HepG2 (cell line): Measurements from ENCODE around the gene PIP5KL1. TPM values are rescaled to one million over a fixed set of nuclear protein-coding genes. Genes with fewer than 3 reads are reported as not detected.

Experiments
- CEBPB ChIP-seq: IDR thresholded peaks from 2 replicates; pipeline ENCODE4 v1.6.1; 2011; ENCODE audit warnings: low read depth, low read length, improper control_type of control experiment, borderline replicate concordance
- GLI4 ChIP-seq: sonication (generic); formaldehyde crosslinking; IDR thresholded peaks from 2 replicates; pipeline ENCODE4 v1.5.1; 2020; ENCODE audit warnings: missing genetic modification reagents, mild to moderate bottlenecking, moderate library complexity, borderline replicate concordance
- MIXL1 ChIP-seq: IDR thresholded peaks from 2 replicates; pipeline ENCODE4 v1.6.1; 2016
- MLLT10 ChIP-seq: sonication (generic); formaldehyde crosslinking; IDR thresholded peaks from 2 replicates; pipeline ENCODE4 v1.4.0; 2020; ENCODE audit warnings: missing genetic modification reagents
- MTA3 ChIP-seq: sonication (generic); formaldehyde crosslinking; IDR thresholded peaks from 2 replicates; pipeline ENCODE4 v1.4.0; 2020; ENCODE audit warnings: missing genetic modification reagents
- NAIF1 ChIP-seq: sonication (generic); formaldehyde crosslinking; IDR thresholded peaks from 2 replicates; pipeline ENCODE4 v1.5.0; 2020; ENCODE audit warnings: mild to moderate bottlenecking, missing genetic modification reagents, borderline replicate concordance
- REL ChIP-seq: sonication (generic); formaldehyde crosslinking; conservative IDR thresholded peaks from 2 replicates; pipeline ENCODE4 v1.8.0; 2022; ENCODE audit warnings: mild to moderate bottlenecking, missing genetic modification reagents, moderate library complexity
- SOX6 ChIP-seq, 2 experiments: fragments of 450-650 bp in 1 of 2; sonication (generic) in 1 of 2; formaldehyde crosslinking in 1 of 2; IDR thresholded peaks; 2 replicates each; pipeline versions ENCODE4 v1.4.0 to v1.6.1; 2017 to 2020; ENCODE audit warnings: antibody characterized with exemption in 1 of 2, mild to moderate bottlenecking in 1 of 2, missing genetic modification reagents in 1 of 2
- ZNF3 ChIP-seq: IDR thresholded peaks from 2 replicates; pipeline ENCODE4 v1.7.0; 2017; ENCODE audit warnings: inconsistent platforms
- ZNF333 ChIP-seq: sonication (generic); formaldehyde crosslinking; IDR thresholded peaks from 2 replicates; pipeline ENCODE4 v1.4.0; 2020; ENCODE audit warnings: mild to moderate bottlenecking, missing genetic modification reagents, borderline replicate concordance
- ZNF567 ChIP-seq: sonication (generic); formaldehyde crosslinking; IDR thresholded peaks from 2 replicates; pipeline ENCODE4 v1.8.1; 2023; ENCODE audit warnings: mild to moderate bottlenecking, missing genetic modification reagents, borderline replicate concordance
- ZNF652 ChIP-seq: IDR thresholded peaks from 2 replicates; pipeline ENCODE4 v1.6.1; 2016; ENCODE audit warnings: low read depth, borderline replicate concordance
- ZNF839 ChIP-seq: sonication (generic); formaldehyde crosslinking; IDR thresholded peaks from 2 replicates; pipeline ENCODE4 v1.4.0; 2020; ENCODE audit warnings: missing genetic modification reagents, mild to moderate bottlenecking, borderline replicate concordance
- ZZZ3 ChIP-seq: sonication (generic); formaldehyde crosslinking; IDR thresholded peaks from 2 replicates; pipeline ENCODE4 v1.4.0; 2020; ENCODE audit warnings: missing genetic modification reagents, mild to moderate bottlenecking, borderline replicate concordance
- polyA plus RNA-seq, 8 experiments: library from polyadenylated mRNA; depleted of rRNA in 3 of 8; stranded (reverse) in 7 of 8; unstranded in 1 of 8; fragments of >200 nt; fragmentation: Illumina TruSeq in 4 of 8; extraction: Trizol in 4 of 8; gene quantifications; 2 replicates each; pipeline versions ENCODE4 v1.2.1 to v1.2.3, GENCODE V29; 2011 to 2016; ENCODE audit warnings: low read depth in 4 of 8, missing spikeins in 1 of 8, mixed read lengths in 1 of 8; ENCODE audit not compliant: insufficient read depth in 1 of 8
- total RNA-seq, 5 experiments: library from RNA; depleted of rRNA; stranded (reverse); fragments of >200 nt; fragmentation: Illumina TruSeq; extraction: Trizol; gene quantifications; 2 replicates each; pipeline ENCODE4 v1.2.3, GENCODE V29; 2016; ENCODE audit warnings: low read depth in 1 of 5
- TF ChIP-seq, protein P1 (sequence below): sonication (generic); formaldehyde crosslinking; IDR thresholded peaks from 2 replicates; pipeline ENCODE4 v1.4.0; 2020; ENCODE audit warnings: low read depth, mild to moderate bottlenecking, missing genetic modification reagents
- TF ChIP-seq, protein P2 (sequence below): sonication (generic); formaldehyde crosslinking; IDR thresholded peaks from 2 replicates; pipeline ENCODE4 v1.4.0; 2020; ENCODE audit warnings: missing genetic modification reagents; ENCODE audit errors: not compliant biosample characterization
- TF ChIP-seq, protein P3 (sequence below): sonication (generic); formaldehyde crosslinking; IDR thresholded peaks from 2 replicates; pipeline ENCODE4 v1.4.0; 2020; ENCODE audit warnings: missing genetic modification reagents
- TF ChIP-seq, protein P4 (sequence below): sonication (generic); formaldehyde crosslinking; IDR thresholded peaks from 2 replicates; pipeline ENCODE4 v1.4.0; 2020; ENCODE audit warnings: mild to moderate bottlenecking, missing genetic modification reagents
- TF ChIP-seq, protein P5 (sequence below): sonication (generic); formaldehyde crosslinking; conservative IDR thresholded peaks from 2 replicates; pipeline ENCODE4 v1.8.0; 2022; ENCODE audit warnings: low read depth, missing genetic modification reagents
- TF ChIP-seq, protein P6 (sequence below): sonication (generic); IDR thresholded peaks from 2 replicates; pipeline ENCODE4 v1.6.1; 2016; ENCODE audit warnings: low read depth, borderline replicate concordance

Gene PIP5KL1
- total and polyA plus RNA-seq, 2 of the 13 experiments (the other 11 are each of a cell fraction or from before 2014, with no cell fraction given): 0.20 to 0.49 TPM

DNA sequence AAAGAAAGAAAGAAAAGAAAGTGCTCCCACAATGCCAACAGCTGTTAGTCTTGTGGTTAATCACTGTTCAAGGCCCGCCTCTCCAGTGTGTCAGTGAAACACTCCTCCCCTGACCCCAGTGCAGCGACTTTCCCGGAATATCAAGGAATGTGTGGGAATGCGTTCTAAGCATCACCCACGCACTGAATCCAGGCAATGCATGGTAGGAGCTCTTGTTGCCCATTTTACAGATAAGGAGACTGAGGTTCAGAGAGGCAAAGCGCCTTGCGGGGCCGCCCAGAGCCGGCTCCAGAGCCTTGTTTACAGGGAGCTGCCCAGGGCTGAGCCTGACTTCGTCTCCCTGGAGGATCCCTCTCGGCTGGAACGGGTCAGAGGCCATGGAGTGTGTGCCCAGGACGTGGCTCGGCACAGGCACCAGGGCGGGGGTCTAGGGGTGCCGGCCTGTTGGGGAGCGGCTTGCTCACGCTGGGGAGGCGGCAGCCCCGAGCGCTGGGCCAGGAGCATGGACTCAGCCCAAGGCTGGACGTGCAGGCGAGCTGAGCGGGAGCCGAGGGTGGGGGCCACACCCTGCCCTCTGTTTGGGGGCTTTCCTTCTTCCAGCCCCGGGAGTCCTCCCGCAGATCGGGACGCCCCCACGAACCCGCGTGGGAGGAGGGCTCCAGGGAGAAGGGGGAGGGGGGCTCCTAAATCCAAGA lies 32.0 kb downstream of the PIP5KL1 start (continued):
- TF ChIP-seq, protein P1, sequence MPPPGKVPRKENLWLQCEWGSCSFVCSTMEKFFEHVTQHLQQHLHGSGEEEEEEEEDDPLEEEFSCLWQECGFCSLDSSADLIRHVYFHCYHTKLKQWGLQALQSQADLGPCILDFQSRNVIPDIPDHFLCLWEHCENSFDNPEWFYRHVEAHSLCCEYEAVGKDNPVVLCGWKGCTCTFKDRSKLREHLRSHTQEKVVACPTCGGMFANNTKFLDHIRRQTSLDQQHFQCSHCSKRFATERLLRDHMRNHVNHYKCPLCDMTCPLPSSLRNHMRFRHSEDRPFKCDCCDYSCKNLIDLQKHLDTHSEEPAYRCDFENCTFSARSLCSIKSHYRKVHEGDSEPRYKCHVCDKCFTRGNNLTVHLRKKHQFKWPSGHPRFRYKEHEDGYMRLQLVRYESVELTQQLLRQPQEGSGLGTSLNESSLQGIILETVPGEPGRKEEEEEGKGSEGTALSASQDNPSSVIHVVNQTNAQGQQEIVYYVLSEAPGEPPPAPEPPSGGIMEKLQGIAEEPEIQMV (CRISPR knock-in tag): no peak
- no peak for TF ChIP-seq MLLT10
- TF ChIP-seq, protein P2, sequence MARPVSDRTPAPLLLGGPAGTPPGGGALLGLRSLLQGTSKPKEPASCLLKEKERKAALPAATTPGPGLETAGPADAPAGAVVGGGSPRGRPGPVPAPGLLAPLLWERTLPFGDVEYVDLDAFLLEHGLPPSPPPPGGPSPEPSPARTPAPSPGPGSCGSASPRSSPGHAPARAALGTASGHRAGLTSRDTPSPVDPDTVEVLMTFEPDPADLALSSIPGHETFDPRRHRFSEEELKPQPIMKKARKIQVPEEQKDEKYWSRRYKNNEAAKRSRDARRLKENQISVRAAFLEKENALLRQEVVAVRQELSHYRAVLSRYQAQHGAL: no peak
- TF ChIP-seq, protein P3, sequence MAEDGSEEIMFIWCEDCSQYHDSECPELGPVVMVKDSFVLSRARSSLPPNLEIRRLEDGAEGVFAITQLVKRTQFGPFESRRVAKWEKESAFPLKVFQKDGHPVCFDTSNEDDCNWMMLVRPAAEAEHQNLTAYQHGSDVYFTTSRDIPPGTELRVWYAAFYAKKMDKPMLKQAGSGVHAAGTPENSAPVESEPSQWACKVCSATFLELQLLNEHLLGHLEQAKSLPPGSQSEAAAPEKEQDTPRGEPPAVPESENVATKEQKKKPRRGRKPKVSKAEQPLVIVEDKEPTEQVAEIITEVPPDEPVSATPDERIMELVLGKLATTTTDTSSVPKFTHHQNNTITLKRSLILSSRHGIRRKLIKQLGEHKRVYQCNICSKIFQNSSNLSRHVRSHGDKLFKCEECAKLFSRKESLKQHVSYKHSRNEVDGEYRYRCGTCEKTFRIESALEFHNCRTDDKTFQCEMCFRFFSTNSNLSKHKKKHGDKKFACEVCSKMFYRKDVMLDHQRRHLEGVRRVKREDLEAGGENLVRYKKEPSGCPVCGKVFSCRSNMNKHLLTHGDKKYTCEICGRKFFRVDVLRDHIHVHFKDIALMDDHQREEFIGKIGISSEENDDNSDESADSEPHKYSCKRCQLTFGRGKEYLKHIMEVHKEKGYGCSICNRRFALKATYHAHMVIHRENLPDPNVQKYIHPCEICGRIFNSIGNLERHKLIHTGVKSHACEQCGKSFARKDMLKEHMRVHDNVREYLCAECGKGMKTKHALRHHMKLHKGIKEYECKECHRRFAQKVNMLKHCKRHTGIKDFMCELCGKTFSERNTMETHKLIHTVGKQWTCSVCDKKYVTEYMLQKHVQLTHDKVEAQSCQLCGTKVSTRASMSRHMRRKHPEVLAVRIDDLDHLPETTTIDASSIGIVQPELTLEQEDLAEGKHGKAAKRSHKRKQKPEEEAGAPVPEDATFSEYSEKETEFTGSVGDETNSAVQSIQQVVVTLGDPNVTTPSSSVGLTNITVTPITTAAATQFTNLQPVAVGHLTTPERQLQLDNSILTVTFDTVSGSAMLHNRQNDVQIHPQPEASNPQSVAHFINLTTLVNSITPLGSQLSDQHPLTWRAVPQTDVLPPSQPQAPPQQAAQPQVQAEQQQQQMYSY (CRISPR knock-in tag): no peak
- TF ChIP-seq ZNF333: no peak
- no peak for TF ChIP-seq MTA3 (CRISPR knock-in tag)
- TF ChIP-seq, protein P4, sequence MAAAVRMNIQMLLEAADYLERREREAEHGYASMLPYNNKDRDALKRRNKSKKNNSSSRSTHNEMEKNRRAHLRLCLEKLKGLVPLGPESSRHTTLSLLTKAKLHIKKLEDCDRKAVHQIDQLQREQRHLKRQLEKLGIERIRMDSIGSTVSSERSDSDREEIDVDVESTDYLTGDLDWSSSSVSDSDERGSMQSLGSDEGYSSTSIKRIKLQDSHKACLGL (CRISPR knock-in tag): no peak
- TF ChIP-seq ZNF652 (CRISPR knock-in tag): no peak
- no peak for TF ChIP-seq NAIF1 (CRISPR knock-in tag)
- no peak for TF ChIP-seq REL (CRISPR knock-in tag)
- no peak for TF ChIP-seq CEBPB
- TF ChIP-seq, protein P5, sequence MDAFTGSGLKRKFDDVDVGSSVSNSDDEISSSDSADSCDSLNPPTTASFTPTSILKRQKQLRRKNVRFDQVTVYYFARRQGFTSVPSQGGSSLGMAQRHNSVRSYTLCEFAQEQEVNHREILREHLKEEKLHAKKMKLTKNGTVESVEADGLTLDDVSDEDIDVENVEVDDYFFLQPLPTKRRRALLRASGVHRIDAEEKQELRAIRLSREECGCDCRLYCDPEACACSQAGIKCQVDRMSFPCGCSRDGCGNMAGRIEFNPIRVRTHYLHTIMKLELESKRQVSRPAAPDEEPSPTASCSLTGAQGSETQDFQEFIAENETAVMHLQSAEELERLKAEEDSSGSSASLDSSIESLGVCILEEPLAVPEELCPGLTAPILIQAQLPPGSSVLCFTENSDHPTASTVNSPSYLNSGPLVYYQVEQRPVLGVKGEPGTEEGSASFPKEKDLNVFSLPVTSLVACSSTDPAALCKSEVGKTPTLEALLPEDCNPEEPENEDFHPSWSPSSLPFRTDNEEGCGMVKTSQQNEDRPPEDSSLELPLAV (CRISPR knock-in tag): no peak
- 0 out of 2 replicates have a peak, but pooled peaks have one; percentile 23 for TF ChIP-seq ZNF3 (CRISPR knock-in tag)
- no peak for TF ChIP-seq SOX6 (IDR thresholded peaks at IDR 0.05)
- no peak for TF ChIP-seq SOX6 (CRISPR knock-in tag; IDR thresholded peaks at IDR 0.05)
- 0 out of 2 replicates have a peak, but pooled peaks have one; percentile 10 for TF ChIP-seq MIXL1
- TF ChIP-seq ZNF567 (CRISPR knock-in tag): no peak
- TF ChIP-seq, protein P6, sequence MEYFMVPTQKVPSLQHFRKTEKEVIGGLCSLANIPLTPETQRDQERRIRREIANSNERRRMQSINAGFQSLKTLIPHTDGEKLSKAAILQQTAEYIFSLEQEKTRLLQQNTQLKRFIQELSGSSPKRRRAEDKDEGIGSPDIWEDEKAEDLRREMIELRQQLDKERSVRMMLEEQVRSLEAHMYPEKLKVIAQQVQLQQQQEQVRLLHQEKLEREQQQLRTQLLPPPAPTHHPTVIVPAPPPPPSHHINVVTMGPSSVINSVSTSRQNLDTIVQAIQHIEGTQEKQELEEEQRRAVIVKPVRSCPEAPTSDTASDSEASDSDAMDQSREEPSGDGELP: peak; percentile 68
- no peak for TF ChIP-seq ZZZ3 (CRISPR knock-in tag)
- no peak; the same call in 1 of the 2 replicates for TF ChIP-seq ZNF839 (CRISPR knock-in tag)
- TF ChIP-seq GLI4: peak; percentile 29; the same call in 1 of the 2 replicates
